GM19468 (cell line): ENCODE measurements around the gene ARHGEF11.
"Not testable (repeated sequence)": the region's sequence is repeated elsewhere in the genome, so short reads cannot be mapped to it uniquely, and the experiment has no call there.

Source experiments
- ATAC-seq: cut with Tn5 transposase; IDR thresholded peaks from one replicate; pipeline ENCODE4 v1.9.1; 2021; ENCODE audit warnings: mild to moderate bottlenecking, moderate library complexity, moderate number of reproducible peaks; ENCODE audit not compliant: unreplicated experiment; ENCODE audit errors: extremely low read depth

Gene ARHGEF11

GRCh38 chr1:157045250-157046218 lies at the start of gene ARHGEF11:
ARHGEF11 (minus strand) TSS chr1:157045742; CDS start chr1:157044330, 1,412 bp downstream.
- ATAC-seq: no peak

- no peak for ATAC-seq
Observed at GRCh38 chr1:157095091-157095490, 49.5 kb upstream of the ARHGEF11 start.

GRCh38 chr1:157092831-157093230 lies 47.3 kb upstream of the ARHGEF11 start:
- ATAC-seq: no peak

- no peak for ATAC-seq
Observed at GRCh38 chr1:157091668-157092273, 46.2 kb upstream of the ARHGEF11 start.

GRCh38 chr1:157091186-157091585 lies 45.6 kb upstream of the ARHGEF11 start:
- no peak for ATAC-seq

- no peak for ATAC-seq
Observed at GRCh38 chr1:157090771-157091170, 45.2 kb upstream of the ARHGEF11 start.

- no peak for ATAC-seq
Observed at GRCh38 chr1:157090196-157090647, 44.7 kb upstream of the ARHGEF11 start.

- ATAC-seq: no peak
Observed at GRCh38 chr1:157089789-157090188, 44.2 kb upstream of the ARHGEF11 start.

- ATAC-seq: no peak
Observed at GRCh38 chr1:157088607-157089006, 43.1 kb upstream of the ARHGEF11 start.

- ATAC-seq: no peak
Observed at GRCh38 chr1:157087030-157087429, 41.5 kb upstream of the ARHGEF11 start.

- no peak for ATAC-seq
Observed at GRCh38 chr1:157086299-157086698, 40.8 kb upstream of the ARHGEF11 start.

- no peak for ATAC-seq
Observed at GRCh38 chr1:157085421-157085820, 39.9 kb upstream of the ARHGEF11 start.

- ATAC-seq: no peak
Observed at GRCh38 chr1:157084720-157085119, 39.2 kb upstream of the ARHGEF11 start.

GRCh38 chr1:157081707-157082106 lies 36.2 kb upstream of the ARHGEF11 start:
- ATAC-seq: no peak

GRCh38 chr1:157080714-157081113 lies 35.2 kb upstream of the ARHGEF11 start:
- no peak for ATAC-seq

- ATAC-seq: no peak
Observed at GRCh38 chr1:157077394-157077793, 31.9 kb upstream of the ARHGEF11 start.

GRCh38 chr1:157073944-157074685 lies 28.6 kb upstream of the ARHGEF11 start:
- ATAC-seq: no peak

- no peak for ATAC-seq
Observed at GRCh38 chr1:157069601-157070000, 24.1 kb upstream of the ARHGEF11 start.

GRCh38 chr1:157059241-157059640 lies 13.7 kb upstream of the ARHGEF11 start:
- not testable (repeated sequence) for ATAC-seq

- ATAC-seq: no peak
Observed at GRCh38 chr1:157056269-157056668, 10.7 kb upstream of the ARHGEF11 start.

GRCh38 chr1:157055729-157056128 lies 10.2 kb upstream of the ARHGEF11 start:
- not testable (repeated sequence) for ATAC-seq
